ENCODE measurements around the gene SLC6A7. TPM values are rescaled to one million over a fixed set of nuclear protein-coding genes. Genes with fewer than 3 reads are reported as not detected.

Gene SLC6A7
- total RNA-seq, 1 experiment from 2014 or later: not detected

DNA sequence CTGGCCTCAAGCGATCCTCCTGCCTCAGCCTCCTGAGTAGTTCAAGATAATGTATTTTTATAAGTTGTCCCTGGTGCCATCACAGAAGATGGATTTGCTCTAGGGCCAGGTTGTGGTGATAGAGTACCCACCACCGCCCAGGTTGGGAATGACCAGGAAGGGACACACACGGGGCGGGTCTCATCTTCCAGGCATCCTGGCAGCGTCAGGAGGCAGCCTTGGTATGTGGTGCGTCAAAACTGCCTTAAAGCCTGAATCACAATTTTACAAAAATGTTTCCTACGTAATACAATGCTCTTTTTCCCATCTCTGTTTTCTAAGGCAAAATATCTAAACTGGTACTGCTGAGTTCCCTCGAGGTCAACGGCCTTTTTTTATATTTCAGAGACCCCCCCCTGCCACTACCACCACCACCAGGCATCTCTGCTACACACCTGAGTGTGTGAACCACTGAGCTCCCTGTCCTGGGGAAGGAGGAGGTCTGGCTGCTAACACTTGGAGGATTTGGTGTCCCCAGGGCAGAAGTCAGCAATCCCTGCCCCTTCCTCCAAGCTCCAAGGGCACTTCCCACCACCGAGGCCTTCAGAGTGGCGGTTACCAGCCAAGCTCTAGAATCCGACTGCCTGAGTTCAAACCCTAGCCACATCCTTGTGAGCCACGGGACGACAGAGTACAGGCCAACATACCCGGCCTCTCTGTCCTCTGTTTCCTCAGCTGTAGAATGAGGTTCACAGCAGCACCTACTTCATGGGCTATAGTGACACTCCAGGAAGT, 47.3 kb downstream of the SLC6A7 start:
- CTCF ChIA-PET: interaction anchor here (1.0 kb wide), 1 partner anchor 11 kb away, joined by 3 read pairs; no protein-coding TSS in a partner anchor
- no TSS peak for BruUV-seq (replicated peaks)
- peaks cover 44% of the 10 kb centered on the region for H3K27me3 Mint-ChIP-seq (ENCODE audit: unreplicated experiment)
- TF ChIP-seq CTCF (IDR thresholded peaks at IDR 0.05; ENCODE audit: unreplicated experiment): no peak
- intact Hi-C loops (cut with micrococcal nuclease; ENCODE audit: unreplicated experiment): no loop called here
- H3K9me3 Mint-ChIP-seq (ENCODE audit: low read depth, unreplicated experiment): no peaks in the 10 kb centered on the region
- H3K27ac Mint-ChIP-seq (ENCODE audit: unreplicated experiment): no peak overlapping the region
- no peak for DNase-seq
- H3K36me3 Mint-ChIP-seq (ENCODE audit: insufficient read depth, unreplicated experiment): no peaks in the 10 kb centered on the region
- H3K4me1 Mint-ChIP-seq (ENCODE audit: low read depth, unreplicated experiment): no peaks in the 10 kb centered on the region
- no peak overlapping the region for H3K4me3 Mint-ChIP-seq (ENCODE audit: low read depth, unreplicated experiment)

DNA sequence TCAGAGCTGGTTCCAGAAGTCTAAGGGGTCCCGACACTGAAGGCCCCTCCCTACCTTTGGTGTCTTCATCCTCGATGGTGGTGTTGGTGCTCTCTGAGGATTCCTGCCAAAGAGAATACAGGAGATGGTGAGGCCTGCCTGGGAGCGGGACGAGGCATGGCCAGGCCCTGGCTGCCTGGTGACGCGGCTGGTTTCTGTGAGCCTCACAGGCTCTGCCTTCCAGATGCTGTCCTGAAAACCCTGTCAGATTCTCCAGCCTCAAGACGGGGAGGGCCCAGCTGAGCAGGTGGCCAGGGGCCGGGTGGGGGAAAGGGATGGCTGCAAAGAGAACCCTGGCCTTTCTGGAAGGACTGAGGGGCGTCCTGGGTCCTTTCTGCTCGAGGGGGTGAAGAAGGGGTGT, 48.8 kb downstream of the SLC6A7 start:
- no peaks in the 10 kb centered on the region for H3K9me3 Mint-ChIP-seq (ENCODE audit: low read depth, unreplicated experiment)
- no peaks in the 10 kb centered on the region for H3K36me3 Mint-ChIP-seq (ENCODE audit: insufficient read depth, unreplicated experiment)
- H3K27ac Mint-ChIP-seq (ENCODE audit: unreplicated experiment): no peak overlapping the region
- CTCF ChIA-PET: no interaction called here
- no peak for DNase-seq
- peaks cover 58% of the 10 kb centered on the region for H3K27me3 Mint-ChIP-seq (ENCODE audit: unreplicated experiment)
- intact Hi-C loops (cut with micrococcal nuclease; ENCODE audit: unreplicated experiment): no loop called here
- no TSS peak for BruUV-seq (replicated peaks)
- H3K4me1 Mint-ChIP-seq (ENCODE audit: low read depth, unreplicated experiment): no peaks in the 10 kb centered on the region
- TF ChIP-seq CTCF (IDR thresholded peaks at IDR 0.05; ENCODE audit: unreplicated experiment): no peak
- H3K4me3 Mint-ChIP-seq (ENCODE audit: low read depth, unreplicated experiment): no peak overlapping the region

GRCh38 chr5:150239099-150239793, 49.4 kb downstream of the SLC6A7 start:
- DNase-seq: no peak
- H3K4me3 Mint-ChIP-seq (ENCODE audit: low read depth, unreplicated experiment): no peak overlapping the region
- no TSS peak for BruUV-seq (replicated peaks)
- H3K27me3 Mint-ChIP-seq (ENCODE audit: unreplicated experiment): peaks cover 64% of the 10 kb centered on the region
- H3K27ac Mint-ChIP-seq (ENCODE audit: unreplicated experiment): no peak overlapping the region
- no peaks in the 10 kb centered on the region for H3K4me1 Mint-ChIP-seq (ENCODE audit: low read depth, unreplicated experiment)
- H3K36me3 Mint-ChIP-seq (ENCODE audit: insufficient read depth, unreplicated experiment): no peaks in the 10 kb centered on the region
- H3K9me3 Mint-ChIP-seq (ENCODE audit: low read depth, unreplicated experiment): no peaks in the 10 kb centered on the region
- intact Hi-C loops (cut with micrococcal nuclease; ENCODE audit: unreplicated experiment): no loop called here
- TF ChIP-seq CTCF (IDR thresholded peaks at IDR 0.05; ENCODE audit: unreplicated experiment): no peak
- CTCF ChIA-PET: no interaction called here

DNA sequence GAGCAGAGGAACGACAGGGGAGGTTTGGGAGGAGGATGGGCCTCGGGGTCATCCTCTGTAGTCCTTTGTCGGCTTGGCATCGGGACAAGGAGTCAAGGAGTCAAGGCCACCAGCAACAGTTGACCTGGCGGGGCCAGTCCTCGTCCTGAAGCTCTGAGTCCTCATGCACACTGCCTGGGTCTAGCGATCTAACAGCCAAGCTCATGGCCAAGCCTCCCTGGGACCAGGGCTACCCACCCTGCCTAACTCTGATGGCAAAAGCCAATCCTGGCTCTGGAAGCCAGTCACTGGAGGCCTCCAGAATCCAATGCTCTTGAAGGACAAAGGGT, 49.9 kb downstream of the SLC6A7 start:
- Mint-ChIP-seq H3K4me3 (ENCODE audit: low read depth, unreplicated experiment) (no peak overlapping the region), H3K27ac (ENCODE audit: unreplicated experiment) (no peak overlapping the region), H3K9me3 (ENCODE audit: low read depth, unreplicated experiment) (no peaks in the 10 kb centered on the region), H3K4me1 (ENCODE audit: low read depth, unreplicated experiment) (no peaks in the 10 kb centered on the region), H3K27me3 (ENCODE audit: unreplicated experiment) (peaks cover 64% of the 10 kb centered on the region), H3K36me3 (ENCODE audit: insufficient read depth, unreplicated experiment) (no peaks in the 10 kb centered on the region)
- BruUV-seq (replicated peaks): no TSS peak
- TF ChIP-seq CTCF (IDR thresholded peaks at IDR 0.05; ENCODE audit: unreplicated experiment): no peak
- intact Hi-C loops (cut with micrococcal nuclease; ENCODE audit: unreplicated experiment): no loop called here
- CTCF ChIA-PET: no interaction called here
- no peak for DNase-seq
